NCI-H2227 treated with DMSO at 0.1 percent for 48 hours (cell line): ENCODE data around the gene PTH2.

Experiments
- DNase-seq: peaks from one replicate; lab custom pipeline; 2025; lab: John Stamatoyannopoulos, UW

The PTH2 gene

DNA sequence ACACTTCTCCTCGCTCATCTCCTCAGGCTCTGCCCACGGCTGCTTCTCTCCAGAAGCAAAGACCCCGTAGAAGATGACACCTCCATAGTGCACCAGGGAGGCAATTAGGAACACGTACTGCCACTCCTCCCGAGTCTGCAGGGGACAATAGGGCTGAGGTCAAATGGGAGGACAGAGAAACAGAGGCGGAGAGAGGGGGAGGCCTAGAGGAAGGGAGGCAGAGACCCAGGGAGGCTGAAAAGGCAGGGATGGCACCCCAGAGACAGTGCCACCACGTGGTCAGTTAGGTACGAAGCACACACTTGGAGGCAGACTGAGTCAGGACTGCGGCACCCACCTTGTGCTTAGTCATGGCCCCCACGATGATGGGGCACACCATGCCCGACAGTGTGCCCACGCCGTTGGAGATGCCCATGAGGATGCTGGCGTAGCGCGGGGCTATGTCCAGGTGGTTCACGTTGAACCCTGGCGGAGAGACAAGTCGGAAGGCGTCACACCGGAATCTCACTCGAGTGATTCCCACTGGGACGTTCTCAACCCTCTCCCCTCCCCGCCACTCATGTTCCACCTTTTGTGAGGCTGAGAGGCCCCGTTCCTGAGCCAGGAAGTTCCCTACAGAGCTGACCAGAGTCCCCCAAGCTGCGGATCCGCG is 7.6 kb upstream of the PTH2 start:
- DNase-seq: no peak

DNA sequence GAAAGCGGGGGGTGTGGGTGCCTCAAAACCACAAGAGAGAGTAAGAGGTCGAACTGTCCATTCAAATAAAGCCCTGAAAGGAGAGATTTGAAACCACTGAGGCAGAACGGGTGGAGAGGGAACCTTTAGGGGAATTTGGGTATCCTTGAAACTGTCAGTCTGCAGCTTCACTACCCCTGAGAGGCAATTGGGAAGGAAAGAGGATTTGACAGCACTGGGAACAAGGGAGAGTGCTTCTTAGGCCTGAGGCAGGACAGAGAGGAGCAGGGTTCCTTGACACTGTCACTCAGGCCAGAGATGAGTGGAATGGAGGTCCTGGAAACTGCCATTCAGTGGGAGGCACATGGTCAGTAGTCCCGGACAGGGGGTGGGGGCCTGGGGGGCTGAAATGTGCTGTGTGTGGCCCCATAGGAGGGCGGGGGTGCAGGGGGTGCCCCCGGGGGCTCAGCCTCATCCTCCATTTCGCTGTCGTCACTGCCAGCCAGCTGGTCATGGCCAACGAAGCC is 7.0 kb upstream of the PTH2 start:
- no peak for DNase-seq

DNA sequence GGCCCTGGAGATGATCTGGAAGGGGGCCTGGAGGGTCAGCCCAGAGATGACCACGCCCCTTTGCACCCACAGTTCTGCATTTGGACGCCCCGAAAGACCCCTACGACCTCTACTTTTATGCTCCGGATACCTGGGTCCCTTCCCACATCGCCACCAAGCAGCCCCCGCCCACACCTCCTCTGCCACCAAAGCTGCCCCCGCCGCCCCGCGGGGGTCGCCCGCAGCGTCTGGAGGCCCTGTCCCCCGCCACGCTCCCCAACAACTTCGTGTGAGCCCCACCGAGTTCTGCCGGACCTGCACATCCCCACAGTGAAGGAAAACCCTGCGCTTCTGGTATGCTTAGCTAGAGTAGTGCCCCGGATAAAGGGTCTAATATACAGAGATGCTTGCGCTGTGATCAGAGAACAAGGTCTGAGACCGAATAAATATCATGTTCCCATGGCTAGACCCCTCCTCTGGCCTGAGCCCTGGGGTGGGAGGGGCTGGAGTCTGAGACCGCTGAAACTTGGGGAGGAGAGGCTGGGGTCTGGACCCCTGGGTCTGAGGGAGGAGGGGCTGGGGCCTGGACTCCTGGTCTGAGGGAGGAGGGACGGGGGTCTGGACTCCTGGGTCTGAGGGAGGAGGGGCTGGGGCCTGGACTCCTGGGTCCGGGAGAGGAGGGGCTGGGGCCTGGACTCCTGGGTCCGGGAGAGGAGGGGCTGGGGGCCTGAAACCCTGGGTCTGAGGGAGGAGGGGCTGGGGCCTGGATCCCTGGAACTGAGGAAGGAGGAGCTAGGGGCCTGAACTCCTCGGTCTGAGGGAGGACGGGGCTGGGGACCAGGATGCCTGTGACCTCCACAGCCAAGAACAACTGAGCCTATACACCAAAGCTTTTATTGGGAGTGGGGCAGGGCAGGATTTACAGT is 5.6 kb upstream of the PTH2 start:
- no peak for DNase-seq

GRCh38 chr19:49427855-49428546 is 4.8 kb upstream of the PTH2 start:
- no peak for DNase-seq

GRCh38 chr19:49427339-49427738 is 4.1 kb upstream of the PTH2 start:
- DNase-seq: no peak

GRCh38 chr19:49425922-49426592 is 2.8 kb upstream of the PTH2 start:
- no peak for DNase-seq

- DNase-seq: no peak
Measured at GRCh38 chr19:49425178-49425577, 1.9 kb upstream of the PTH2 start, which contains the start of gene GFY. GFY (plus strand) TSS chr19:49425388; CDS start chr19:49426431, 1,043 bp downstream.

DNA sequence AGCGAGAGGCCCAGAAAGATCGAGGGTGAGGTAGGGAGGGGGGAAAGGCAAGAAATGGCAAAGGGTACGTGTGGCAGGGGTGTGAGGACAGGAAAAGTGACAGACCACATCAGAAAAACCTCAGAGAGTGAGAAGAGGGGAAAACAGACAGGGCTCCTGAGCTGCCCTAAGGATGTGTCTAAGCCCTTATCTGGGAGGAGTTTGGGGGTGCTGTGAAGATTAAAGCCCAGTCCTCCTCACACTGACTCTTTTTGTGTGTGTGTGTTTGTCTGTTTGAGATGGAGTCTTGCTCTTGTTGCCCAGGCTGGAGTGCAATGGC is 703 bp upstream of the PTH2 start:
- no peak for DNase-seq

DNA sequence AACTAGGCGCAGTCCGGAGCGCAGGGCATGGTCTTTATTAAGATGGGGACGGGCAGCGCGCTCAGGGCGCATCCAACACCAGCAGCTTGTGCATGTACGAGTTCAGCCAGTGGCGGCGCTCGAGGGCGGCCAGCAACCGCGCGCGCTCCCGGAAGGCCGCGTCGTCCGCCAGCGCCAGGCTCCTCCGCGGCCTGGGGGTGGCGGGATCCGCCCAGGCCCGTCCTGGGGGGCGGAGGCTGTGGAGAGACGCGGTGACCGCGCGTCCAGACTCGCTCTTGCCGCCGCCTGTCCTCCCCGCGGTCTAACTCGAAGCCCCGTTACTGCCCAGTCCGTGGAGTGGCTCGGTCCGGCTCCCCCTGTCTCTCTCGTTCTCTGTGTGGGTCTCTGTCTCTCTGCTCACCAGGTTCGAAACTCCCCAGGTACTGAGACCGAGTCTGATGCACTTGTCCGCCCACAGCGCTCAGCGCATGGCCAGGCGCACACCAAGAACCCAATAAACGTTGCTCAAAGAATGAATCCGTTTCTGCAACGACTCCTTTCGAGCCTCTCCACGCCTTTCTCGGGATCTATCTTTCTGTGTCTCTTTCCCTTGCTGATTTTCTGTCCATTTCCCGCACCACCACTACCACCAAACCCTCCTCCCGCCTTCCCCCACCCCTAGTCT is 702 bp downstream of the PTH2 start:
- DNase-seq: peak; percentile 15

GRCh38 chr19:49421878-49422202 is 1.4 kb downstream of the PTH2 start:
- DNase-seq: no peak

DNA sequence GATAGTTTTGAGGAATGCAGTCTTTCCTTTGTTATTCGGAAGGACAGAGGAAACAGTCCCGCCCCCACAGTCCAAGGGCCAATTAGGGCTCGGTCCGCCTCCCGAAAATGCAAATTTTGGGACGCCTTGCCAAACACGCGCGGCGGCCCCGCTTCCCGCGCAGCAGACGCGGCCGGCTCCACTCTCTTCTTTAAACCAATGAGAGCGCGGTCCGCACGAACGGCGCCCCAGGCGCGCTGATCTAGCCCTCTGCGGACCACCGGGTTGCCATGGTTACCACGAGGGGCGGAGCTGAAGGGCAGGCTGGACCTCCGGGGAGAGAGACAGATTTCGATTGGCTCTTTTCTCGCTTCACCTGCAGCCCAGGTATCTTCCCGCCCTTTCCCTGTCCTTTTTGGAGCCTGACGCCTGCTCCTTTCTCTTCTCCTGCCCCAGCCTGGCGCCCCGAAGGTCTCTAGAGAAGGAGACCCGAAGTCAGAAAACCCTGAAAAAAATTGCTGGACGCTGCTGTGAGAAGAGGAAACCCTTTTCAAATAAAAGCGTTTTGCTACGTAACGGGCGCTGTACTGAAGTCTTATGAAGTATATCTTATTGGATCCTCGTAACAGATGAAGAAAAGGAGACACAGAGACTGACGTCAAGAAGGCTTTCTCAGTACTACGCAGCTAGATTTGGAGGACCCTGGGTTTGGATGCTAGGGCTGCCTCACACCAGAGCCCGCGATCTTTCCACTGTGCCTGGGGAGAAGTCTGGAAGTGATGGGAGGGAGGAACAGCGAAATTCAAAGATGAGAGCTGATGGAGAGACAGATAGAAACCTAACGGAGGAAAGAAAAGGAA is 2.0 kb downstream of the PTH2 start:
- DNase-seq: peak; percentile 78

- no peak for DNase-seq
Measured at GRCh38 chr19:49420227-49420626, 3.0 kb downstream of the PTH2 start.

GRCh38 chr19:49419173-49419572 is 4.1 kb downstream of the PTH2 start:
- no peak for DNase-seq

DNA sequence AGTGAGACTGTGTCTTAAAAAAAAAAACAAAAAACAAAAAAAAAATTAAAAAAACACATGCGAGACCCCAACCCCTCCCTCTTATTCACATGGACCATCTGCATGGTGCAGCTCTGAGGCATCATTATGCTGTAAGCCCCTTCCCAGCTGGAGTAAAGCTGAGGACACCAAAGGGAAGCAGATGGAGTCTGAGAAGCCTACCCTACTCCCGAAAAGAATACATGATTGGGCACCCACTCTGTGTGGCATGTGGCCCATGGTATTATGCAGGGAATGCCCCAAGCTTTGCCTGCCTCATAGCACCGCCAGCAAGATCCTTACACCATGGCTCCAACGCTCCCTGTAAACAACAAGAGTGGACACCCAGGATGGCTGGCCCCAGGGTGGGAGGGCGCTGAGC is 4.7 kb downstream of the PTH2 start:
- DNase-seq: no peak

DNA sequence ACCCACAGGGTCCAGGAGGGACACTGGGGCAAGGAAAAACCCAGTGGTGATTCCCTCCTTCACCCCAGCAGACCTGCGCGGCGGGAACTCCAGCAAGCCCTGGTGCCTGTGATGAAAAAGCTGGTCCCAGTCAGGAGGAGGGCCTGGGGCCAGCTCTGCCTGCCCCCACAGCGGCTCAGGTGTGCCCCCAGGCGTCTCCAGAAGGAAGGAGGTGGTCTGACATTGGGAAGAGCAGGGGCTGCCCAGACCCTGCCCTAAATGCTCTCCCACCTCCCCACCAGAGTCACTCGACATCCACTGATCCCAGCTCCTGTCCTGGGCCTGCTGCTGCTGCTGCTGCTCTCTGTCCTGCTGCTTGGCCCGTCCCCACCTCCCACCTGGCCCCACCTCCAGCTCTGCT is 6.2 kb downstream of the PTH2 start:
- no peak for DNase-seq

- no peak for DNase-seq
Measured at GRCh38 chr19:49415810-49416200, 7.4 kb downstream of the PTH2 start.

- no peak for DNase-seq
Measured at GRCh38 chr19:49415102-49415809, 8.0 kb downstream of the PTH2 start.

DNA sequence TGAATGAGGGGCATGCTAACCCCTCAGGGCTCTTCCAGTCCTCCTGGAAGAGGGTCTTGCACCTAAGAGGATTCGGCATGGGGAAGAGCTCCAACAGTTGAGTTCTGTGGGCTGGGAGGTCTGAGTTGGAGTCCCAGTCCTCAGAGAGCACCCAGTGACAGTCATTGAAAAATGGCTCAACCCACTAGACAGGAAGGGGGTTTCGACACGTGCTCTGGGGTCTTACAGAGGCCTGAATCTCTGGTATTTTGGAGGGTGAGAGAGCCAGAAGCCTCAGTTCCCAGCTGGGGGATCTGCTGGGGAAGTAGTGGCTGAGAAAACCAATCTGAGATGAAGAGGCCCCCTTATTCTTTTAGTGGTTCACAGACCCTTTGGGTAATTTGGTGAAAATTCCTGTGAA is 9.0 kb downstream of the PTH2 start:
- no peak for DNase-seq

DNA sequence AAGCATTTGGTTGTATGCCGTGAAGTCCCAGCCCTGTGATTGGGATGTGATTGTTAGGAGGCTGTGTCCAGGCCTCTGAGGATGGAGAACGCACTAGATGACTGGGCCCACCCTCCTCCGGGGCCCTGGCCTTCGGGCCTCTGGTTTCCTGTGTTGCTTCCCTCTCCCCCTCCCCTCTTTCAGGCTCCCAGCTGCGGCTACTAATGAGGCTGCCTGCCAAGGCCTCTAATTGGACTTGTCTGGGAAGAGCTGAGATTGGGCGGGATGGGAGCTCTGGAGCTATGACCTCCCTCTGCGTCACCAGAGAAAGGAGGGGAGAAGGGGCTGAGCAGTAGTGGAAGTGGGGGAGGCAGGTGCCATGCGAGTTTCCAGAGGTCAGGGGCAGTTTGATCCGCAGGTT is 9.9 kb downstream of the PTH2 start:
- no peak for DNase-seq

DNA sequence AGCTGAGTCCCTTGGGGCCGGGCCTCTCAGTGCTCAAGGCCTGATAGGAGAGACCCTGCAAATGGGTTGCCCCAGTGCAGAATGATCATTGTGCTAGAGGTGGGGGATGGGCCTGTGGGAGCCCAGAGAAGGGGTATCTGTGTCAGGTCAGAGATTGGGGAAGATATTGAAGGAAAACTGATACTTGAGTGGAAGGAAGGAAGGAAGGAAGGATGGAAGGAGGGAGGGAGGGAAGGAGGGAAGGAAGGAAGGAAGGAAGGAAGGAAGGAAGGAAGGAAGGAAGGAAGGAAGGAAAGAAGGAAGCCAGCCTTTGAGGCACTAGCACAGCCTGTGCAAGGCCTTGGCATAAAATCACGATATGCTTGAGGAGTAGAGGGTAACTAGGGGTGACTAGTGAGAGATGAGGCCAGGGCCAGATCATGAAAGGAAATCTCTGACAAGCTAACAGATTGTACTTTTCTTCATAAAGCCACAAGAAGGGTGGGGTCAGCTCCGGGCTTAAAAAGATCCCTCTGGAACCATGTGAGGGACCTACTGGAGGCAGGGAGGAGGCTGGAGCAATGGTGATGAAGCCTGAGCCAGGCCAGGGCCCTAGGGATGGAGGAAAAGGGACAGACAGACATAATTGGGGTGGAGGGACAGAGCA is 11.4 kb downstream of the PTH2 start:
- no peak for DNase-seq
